ENCODE results near the gene AGTRAP.

GRCh38 chr1:11713095-11713494 is 22.8 kb upstream of the AGTRAP start:
- TF ChIP-seq CTCF (IDR thresholded peaks at IDR 0.05 in 8 of 11, conservative IDR thresholded peaks at IDR 0.05 in 3 of 11): no peak
- no peak for TF ChIP-seq POLR2A (IDR thresholded peaks at IDR 0.05)
